ENCODE results near the gene CCDC179. TPM values are rescaled to one million over a fixed set of nuclear protein-coding genes. Genes with fewer than 3 reads are reported as not detected.

The CCDC179 gene
- total RNA-seq, 1 experiment from 2014 or later, result not detected

- CTCF ChIA-PET, result no interaction called here
- Mint-ChIP-seq H3K4me1 (ENCODE audit: low read depth, unreplicated experiment) (no peaks in the 10 kb centered on the region), H3K4me3 (ENCODE audit: low read depth, unreplicated experiment) (no peak overlapping the region), H3K9me3 (ENCODE audit: low read depth, unreplicated experiment) (no peaks in the 10 kb centered on the region), H3K36me3 (ENCODE audit: insufficient read depth, unreplicated experiment) (no peaks in the 10 kb centered on the region), H3K27ac (ENCODE audit: unreplicated experiment) (no peak overlapping the region), H3K27me3 (ENCODE audit: unreplicated experiment) (no peaks in the 10 kb centered on the region)
- intact Hi-C loops (cut with micrococcal nuclease; ENCODE audit: unreplicated experiment), result no loop called here
- DNase-seq, result no peak
- BruUV-seq (replicated peaks), result no TSS peak
- TF ChIP-seq, protein P1, sequence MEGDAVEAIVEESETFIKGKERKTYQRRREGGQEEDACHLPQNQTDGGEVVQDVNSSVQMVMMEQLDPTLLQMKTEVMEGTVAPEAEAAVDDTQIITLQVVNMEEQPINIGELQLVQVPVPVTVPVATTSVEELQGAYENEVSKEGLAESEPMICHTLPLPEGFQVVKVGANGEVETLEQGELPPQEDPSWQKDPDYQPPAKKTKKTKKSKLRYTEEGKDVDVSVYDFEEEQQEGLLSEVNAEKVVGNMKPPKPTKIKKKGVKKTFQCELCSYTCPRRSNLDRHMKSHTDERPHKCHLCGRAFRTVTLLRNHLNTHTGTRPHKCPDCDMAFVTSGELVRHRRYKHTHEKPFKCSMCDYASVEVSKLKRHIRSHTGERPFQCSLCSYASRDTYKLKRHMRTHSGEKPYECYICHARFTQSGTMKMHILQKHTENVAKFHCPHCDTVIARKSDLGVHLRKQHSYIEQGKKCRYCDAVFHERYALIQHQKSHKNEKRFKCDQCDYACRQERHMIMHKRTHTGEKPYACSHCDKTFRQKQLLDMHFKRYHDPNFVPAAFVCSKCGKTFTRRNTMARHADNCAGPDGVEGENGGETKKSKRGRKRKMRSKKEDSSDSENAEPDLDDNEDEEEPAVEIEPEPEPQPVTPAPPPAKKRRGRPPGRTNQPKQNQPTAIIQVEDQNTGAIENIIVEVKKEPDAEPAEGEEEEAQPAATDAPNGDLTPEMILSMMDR (IDR thresholded peaks at IDR 0.05; ENCODE audit: unreplicated experiment), result no peak
These were observed 37.8 kb upstream of the CCDC179 start for GRCh38 chr11:22898036-22898435.

- Mint-ChIP-seq H3K4me3 (ENCODE audit: low read depth, unreplicated experiment) (no peak overlapping the region), H3K27ac (ENCODE audit: unreplicated experiment) (no peak overlapping the region), H3K9me3 (ENCODE audit: low read depth, unreplicated experiment) (peaks cover 2% of the 10 kb centered on the region), H3K36me3 (ENCODE audit: insufficient read depth, unreplicated experiment) (no peaks in the 10 kb centered on the region), H3K27me3 (ENCODE audit: unreplicated experiment) (no peaks in the 10 kb centered on the region), H3K4me1 (ENCODE audit: low read depth, unreplicated experiment) (no peaks in the 10 kb centered on the region)
- BruUV-seq (replicated peaks), result no TSS peak
- DNase-seq, result no peak
- intact Hi-C loops (cut with micrococcal nuclease; ENCODE audit: unreplicated experiment), result no loop called here
- CTCF ChIA-PET, result no interaction called here
- TF ChIP-seq, protein P1 (IDR thresholded peaks at IDR 0.05; ENCODE audit: unreplicated experiment), result no peak
These were observed 30.0 kb upstream of the CCDC179 start for GRCh38 chr11:22890227-22890626.

- intact Hi-C loops (cut with micrococcal nuclease; ENCODE audit: unreplicated experiment), result no loop called here
- CTCF ChIA-PET, result no interaction called here
- Mint-ChIP-seq H3K36me3 (ENCODE audit: insufficient read depth, unreplicated experiment) (no peaks in the 10 kb centered on the region), H3K27me3 (ENCODE audit: unreplicated experiment) (no peaks in the 10 kb centered on the region), H3K4me1 (ENCODE audit: low read depth, unreplicated experiment) (no peaks in the 10 kb centered on the region), H3K27ac (ENCODE audit: unreplicated experiment) (no peak overlapping the region), H3K9me3 (ENCODE audit: low read depth, unreplicated experiment) (no peaks in the 10 kb centered on the region), H3K4me3 (ENCODE audit: low read depth, unreplicated experiment) (no peak overlapping the region)
- no TSS peak for BruUV-seq (replicated peaks)
- DNase-seq, result no peak
- TF ChIP-seq, protein P1 (IDR thresholded peaks at IDR 0.05; ENCODE audit: unreplicated experiment), result no peak
These were observed 23.9 kb upstream of the CCDC179 start for GRCh38 chr11:22884217-22884616.

DNA sequence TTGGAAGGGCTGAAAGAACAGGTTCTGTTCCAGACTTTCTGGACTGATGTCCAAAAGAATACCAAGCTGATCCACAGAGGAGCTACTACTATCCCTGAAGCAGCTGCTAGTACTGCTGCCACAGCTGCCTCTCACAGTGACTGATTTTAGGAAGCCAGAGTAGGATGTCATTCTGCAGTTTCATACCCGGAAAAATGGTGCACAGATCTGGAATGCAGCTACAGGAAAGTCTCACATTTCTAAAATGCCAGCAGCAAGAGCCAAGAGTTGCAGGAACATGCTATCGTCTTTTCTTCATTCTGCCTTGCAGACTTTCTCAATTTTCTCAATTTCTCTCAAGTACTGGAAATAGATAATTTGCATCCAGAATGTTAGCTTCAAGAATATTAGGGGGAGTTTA is 19.4 kb upstream of the CCDC179 start:
- BruUV-seq (replicated peaks), result no TSS peak
- no peaks in the 10 kb centered on the region for H3K4me1 Mint-ChIP-seq (ENCODE audit: low read depth, unreplicated experiment)
- H3K9me3 Mint-ChIP-seq (ENCODE audit: low read depth, unreplicated experiment), result no peaks in the 10 kb centered on the region
- CTCF ChIA-PET, result interaction anchor here (0.7 kb wide), 1 partner anchor 710 kb away, joined by 3 read pairs; no protein-coding TSS in a partner anchor
- H3K4me3 Mint-ChIP-seq (ENCODE audit: low read depth, unreplicated experiment), result no peak overlapping the region
- TF ChIP-seq, protein P1 (IDR thresholded peaks at IDR 0.05; ENCODE audit: unreplicated experiment), result no peak
- H3K27me3 Mint-ChIP-seq (ENCODE audit: unreplicated experiment), result no peaks in the 10 kb centered on the region
- DNase-seq, result no peak
- no peak overlapping the region for H3K27ac Mint-ChIP-seq (ENCODE audit: unreplicated experiment)
- H3K36me3 Mint-ChIP-seq (ENCODE audit: insufficient read depth, unreplicated experiment), result no peaks in the 10 kb centered on the region
- intact Hi-C loops (cut with micrococcal nuclease; ENCODE audit: unreplicated experiment), result loop anchor here (5.0 to 10.0 kb wide), 3 partner anchors 133 to 1365 kb away; no protein-coding TSS in a partner anchor
